Loucy (cell line): ENCODE results near the gene ABCF2.
A peak's percentile ranks its signal among the peaks of the same experiment; 100 is the strongest.

Experiments used
- H2AFZ ChIP-seq: fragments of 200-600 bp; sonication (generic); 2 replicates; pipeline ENCODE4 v1.6.0; 2016; ENCODE audit warnings: antibody characterized with exemption, mild to moderate bottlenecking, low read length, moderate library complexity
- H3F3A ChIP-seq: fragments of 200-600 bp; 2 replicates; pipeline ENCODE4 v1.6.0; 2016; ENCODE audit warnings: antibody characterized with exemption, low read depth, mild to moderate bottlenecking
- H3K27me3 ChIP-seq: fragments of 200-600 bp; sonication (generic); 2 replicates; pipeline ENCODE4 v1.6.1; 2014; ENCODE audit warnings: low read length, mild to moderate bottlenecking; ENCODE audit not compliant: insufficient read depth, poor library complexity, severe bottlenecking
- H3K36me3 ChIP-seq: fragments of 200-600 bp; sonication (generic); 2 replicates; pipeline ENCODE4 v1.6.1; 2016; ENCODE audit warnings: low read length; ENCODE audit not compliant: insufficient read depth
- H3K4me1 ChIP-seq: fragments of 200-600 bp; sonication (generic); 2 replicates; pipeline ENCODE4 v1.5.1; 2014; ENCODE audit warnings: low read length, mild to moderate bottlenecking; ENCODE audit not compliant: insufficient read depth, poor library complexity, severe bottlenecking
- H3K4me2 ChIP-seq: fragments of 200-600 bp; sonication (generic); 2 replicates; pipeline ENCODE4 v1.6.0; 2014; ENCODE audit warnings: antibody characterized with exemption, low read length, low read depth, mild to moderate bottlenecking; ENCODE audit not compliant: poor library complexity, severe bottlenecking
- H3K4me3 ChIP-seq: fragments of 200-600 bp; sonication (generic); 2 replicates; pipeline ENCODE4 v1.5.1; 2014; ENCODE audit warnings: low read length, mild to moderate bottlenecking, mixed read lengths; ENCODE audit not compliant: poor library complexity, severe bottlenecking
- H3K79me2 ChIP-seq: fragments of 200-600 bp; sonication (generic); 2 replicates; pipeline ENCODE4 v1.6.1; 2014; ENCODE audit warnings: low read length; ENCODE audit not compliant: insufficient read depth
- H3K9ac ChIP-seq: fragments of 200-600 bp; sonication (generic); 2 replicates; pipeline ENCODE4 v1.6.0; 2014; ENCODE audit warnings: mild to moderate bottlenecking, low read depth, low read length, moderate library complexity; ENCODE audit not compliant: poor library complexity, severe bottlenecking
- H3K9me2 ChIP-seq: fragments of 200-600 bp; sonication (generic); replicated peaks from 2 replicates; pipeline ENCODE4 v1.6.1; 2016; ENCODE audit warnings: low read depth, low read length, mixed read lengths
- H3K9me3 ChIP-seq: fragments of 200-600 bp; sonication (generic); 2 replicates; pipeline ENCODE4 v1.6.1; 2014; ENCODE audit warnings: mild to moderate bottlenecking, antibody characterized with exemption, low read length, low read depth; ENCODE audit not compliant: insufficient read depth
- H4K20me1 ChIP-seq: fragments of 200-600 bp; sonication (generic); 2 replicates; pipeline ENCODE4 v1.6.0; 2014; ENCODE audit warnings: antibody characterized with exemption, low read length, mild to moderate bottlenecking; ENCODE audit not compliant: insufficient read depth, poor library complexity, severe bottlenecking
- CTCF ChIP-seq: fragments of 200-600 bp; sonication (generic); conservative IDR thresholded peaks from 2 replicates; pipeline ENCODE4 v1.5.1; 2014; ENCODE audit warnings: mild to moderate bottlenecking, antibody characterized with exemption, low read length
- EZH2phosphoT487 ChIP-seq: fragments of 200-600 bp; IDR thresholded peaks from 2 replicates; pipeline ENCODE4 v1.6.1; 2018; ENCODE audit warnings: antibody characterized with exemption, mild to moderate bottlenecking, moderate library complexity, borderline replicate concordance

Gene ABCF2

DNA sequence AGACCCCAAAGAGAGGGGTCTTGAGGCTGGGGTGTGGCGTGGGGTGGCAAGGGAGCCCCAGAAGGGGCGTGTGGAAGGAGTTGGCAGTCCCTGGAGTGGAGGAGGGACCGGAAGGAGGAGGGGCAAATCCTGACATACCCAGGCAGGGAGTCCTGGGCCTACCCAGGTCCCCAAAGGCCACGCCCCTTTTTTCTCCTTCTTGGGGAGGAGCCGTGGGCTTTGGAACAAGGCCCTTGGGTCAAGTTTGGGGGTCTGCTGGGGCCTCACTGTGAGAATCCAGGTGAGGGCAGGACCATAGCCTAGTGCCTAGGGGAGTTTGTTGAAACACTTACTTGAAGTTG is 22.7 kb upstream of the ABCF2 start:
- Histone ChIP-seq H3K4me3 (no peak overlapping the region), H3K27me3 (no peaks in the 10 kb centered on the region)

GRCh38 chr7:151249034-151249731 is 22.2 kb upstream of the ABCF2 start:
- Histone ChIP-seq H3K4me2 (no peak overlapping the region), H3F3A (no peaks in the 10 kb centered on the region), H3K4me3 (no peak overlapping the region), H3K4me1 (peaks cover 20% of the 10 kb centered on the region), H3K79me2 (no peaks in the 10 kb centered on the region), H3K9me2 (no peaks in the 10 kb centered on the region), H3K9me3 (no peaks in the 10 kb centered on the region), H3K27me3 (no peaks in the 10 kb centered on the region), H3K9ac (no peak overlapping the region), H4K20me1 (no peaks in the 10 kb centered on the region), H2AFZ (no peak overlapping the region), H3K36me3 (no peaks in the 10 kb centered on the region)
- TF ChIP-seq CTCF (no peak), EZH2phosphoT487 (no peak)

More for the DNA sequence above, 22.7 kb upstream of the ABCF2 start:
- H4K20me1 ChIP-seq, result no peaks in the 10 kb centered on the region
- no peak for TF ChIP-seq CTCF
- no peak for TF ChIP-seq EZH2phosphoT487
- no peak overlapping the region for H2AFZ ChIP-seq
- H3K9me2 ChIP-seq, result no peaks in the 10 kb centered on the region
- no peaks in the 10 kb centered on the region for H3K9me3 ChIP-seq
- H3F3A ChIP-seq, result no peaks in the 10 kb centered on the region
- H3K36me3 ChIP-seq, result no peaks in the 10 kb centered on the region
- H3K79me2 ChIP-seq, result no peaks in the 10 kb centered on the region
- H3K9ac ChIP-seq, result no peak overlapping the region
- peaks cover 16% of the 10 kb centered on the region for H3K4me1 ChIP-seq
- no peak overlapping the region for H3K4me2 ChIP-seq

DNA sequence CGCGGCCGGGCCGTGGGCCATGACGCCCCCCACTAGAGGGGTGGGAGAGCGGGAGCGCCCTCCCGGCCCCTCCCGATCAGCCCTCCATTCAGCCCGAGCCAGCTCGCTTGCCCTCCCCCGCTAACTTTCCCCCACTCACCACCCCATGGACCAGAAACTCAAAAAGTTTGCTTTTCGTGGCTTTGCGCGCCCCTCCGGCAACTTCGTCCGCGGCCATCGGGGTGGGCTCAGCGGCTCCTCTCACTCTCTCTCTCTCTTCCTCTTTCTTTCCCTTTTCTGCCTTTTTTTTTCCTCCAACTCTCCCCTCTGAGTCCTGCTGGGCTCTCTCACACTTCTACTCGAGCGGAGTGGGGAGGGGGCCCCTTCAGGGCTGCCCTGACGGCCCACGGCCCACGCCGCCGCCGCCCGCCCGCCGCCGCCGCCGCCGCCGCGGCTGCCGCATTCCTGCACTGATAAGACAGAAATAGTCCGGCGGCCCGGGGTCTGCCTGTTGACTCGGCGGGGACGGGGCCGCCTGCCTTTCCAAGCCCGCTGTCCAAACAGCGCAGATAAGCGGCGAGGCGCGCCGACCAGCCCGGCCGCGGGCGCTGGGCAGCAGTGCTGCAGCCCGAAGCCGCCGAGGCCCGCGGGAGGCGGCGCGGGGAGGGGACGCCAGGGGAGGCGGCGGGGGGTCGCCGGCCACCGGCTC is 21.5 kb upstream of the ABCF2 start, which contains the start of gene SMARCD3:
Gene SMARCD3 (minus strand): TSS at position 349 of the 688 bp plus-strand sequence. CDS start 132 bp downstream, at position 217.
- peaks cover 20% of the 10 kb centered on the region for H3K4me1 ChIP-seq

More for the DNA sequence above, 21.5 kb upstream of the ABCF2 start, which contains the start of gene SMARCD3:
- Histone ChIP-seq H3K9ac (peak within 1 kb of the TSS; percentile 60), H3K9me3 (no peaks in the 10 kb centered on the region), H3K9me2 (no peaks in the 10 kb centered on the region), H3K4me3 (peak within 1 kb of the TSS; percentile 74), H4K20me1 (no peaks in the 10 kb centered on the region), H3K27me3 (no peaks in the 10 kb centered on the region), H2AFZ (peak within 1 kb of the TSS; percentile 89), H3K36me3 (no peaks in the 10 kb centered on the region), H3K4me2 (peak within 1 kb of the TSS; percentile 89), H3F3A (no peaks in the 10 kb centered on the region), H3K79me2 (no peaks in the 10 kb centered on the region)
- no peak for TF ChIP-seq EZH2phosphoT487
- no peak for TF ChIP-seq CTCF
